Panc1 (cell line): ENCODE results near the gene DOCK11. TPM values are rescaled to one million over a fixed set of nuclear protein-coding genes. Genes with fewer than 3 reads are reported as not detected.

Source experiments
- ATAC-seq: fragments of 200-7000 bp; cut with Tn5 transposase; 2 replicates; pipeline ENCODE4 v1.9.1; 2020; ENCODE audit warnings: mild to moderate bottlenecking, moderate library complexity
- BruUV-seq: library from RNA; stranded (reverse); fragments of 400-500 nt; replicated peaks from 2 replicates; lab custom pipeline; 2021; lab: Mats Ljungman, UMichigan
- CTCF ChIA-PET: fragments of 300-600 bp; sonication (Branson Sonifier 250); formaldehyde crosslinking; loops from one replicate; lab custom pipeline; 2022; ENCODE audit warnings: antibody characterized with exemption; lab: Charles Lee
- POLR2A ChIA-PET: fragments of 300-600 bp; sonication (Branson Sonifier 250); formaldehyde crosslinking; loops from one replicate; lab custom pipeline; 2022; ENCODE audit warnings: antibody characterized with exemption; lab: Charles Lee
- DNase-seq: peaks from one replicate; pipeline ENCODE4 v3.0.0-alpha.2; 2010; ENCODE audit warnings: low read depth, low spot score
- H3K27ac ChIP-seq: 2 replicates; pipeline ENCODE4 v1.5.1; 2011; ENCODE audit warnings: mild to moderate bottlenecking, low read length, inconsistent platforms
- H3K27me3 ChIP-seq: fragments of 200-500 bp; sonication (Bioruptor generic); 2 replicates; pipeline ENCODE4 v1.6.0; 2014; ENCODE audit warnings: low read length, inconsistent platforms; ENCODE audit not compliant: control insufficient read depth, insufficient read depth
- H3K36me3 ChIP-seq: fragments of 200-500 bp; sonication (Bioruptor generic); 2 replicates; pipeline ENCODE4 v1.5.1; 2014; ENCODE audit warnings: inconsistent platforms, mild to moderate bottlenecking, low read length, moderate library complexity; ENCODE audit not compliant: control insufficient read depth, insufficient read depth
- H3K4me1 ChIP-seq: 2 replicates; pipeline ENCODE4 v1.5.1; 2011; ENCODE audit warnings: inconsistent platforms, mild to moderate bottlenecking, low read length, moderate library complexity; ENCODE audit not compliant: control insufficient read depth, insufficient read depth
- H3K4me3 ChIP-seq, 2 experiments: 2 replicates each; pipeline ENCODE4 v1.5.1; 2011 to 2012; ENCODE audit warnings: low read depth in 2 of 2, low read length in 2 of 2, mild to moderate bottlenecking in 2 of 2, inconsistent platforms in 1 of 2, moderate library complexity in 1 of 2
- H3K9me3 ChIP-seq: fragments of 200-500 bp; sonication (Bioruptor generic); 2 replicates; pipeline ENCODE4 v1.5.1; 2014; ENCODE audit warnings: low read depth, mild to moderate bottlenecking, inconsistent platforms, low read length, moderate library complexity; ENCODE audit not compliant: control insufficient read depth, insufficient read depth
- CTCF ChIP-seq: fragments of 450-650 bp; IDR thresholded peaks from 2 replicates; pipeline ENCODE4 v1.5.1; 2017; ENCODE audit warnings: mild to moderate bottlenecking
- POLR2AphosphoS5 ChIP-seq: IDR thresholded peaks from 2 replicates; pipeline ENCODE4 v1.6.1; 2012; ENCODE audit warnings: mild to moderate bottlenecking, low read depth, low read length, moderate library complexity
- REST ChIP-seq, 2 experiments: IDR thresholded peaks; 2 replicates each; pipeline ENCODE4 v1.6.1; 2011 to 2012; ENCODE audit warnings: low read depth in 2 of 2, control low read depth in 1 of 2, low read length in 1 of 2, mild to moderate bottlenecking in 1 of 2, moderate library complexity in 1 of 2; ENCODE audit not compliant: insufficient read depth in 1 of 2
- SIN3A ChIP-seq: IDR thresholded peaks from 2 replicates; pipeline ENCODE4 v1.6.1; 2012; ENCODE audit warnings: low read depth, mild to moderate bottlenecking, low read length, moderate library complexity, borderline replicate concordance; ENCODE audit not compliant: insufficient read depth
- TCF7L2 ChIP-seq: IDR thresholded peaks from 2 replicates; pipeline ENCODE4 v1.6.1; 2011; ENCODE audit warnings: mild to moderate bottlenecking, low read depth, low read length, inconsistent platforms
- in situ Hi-C: cut with HindIII; loops from 2 replicates; pipeline ENCODE4 v1.10.0; 2016; ENCODE audit warnings: low sequenced_read_pairs, low pct_unique_long_range_greater_than_20kb
- intact Hi-C: fragments of 100-400 bp; cut with micrococcal nuclease; formaldehyde crosslinking; loops from one replicate; pipeline ENCODE4 v1.10.0; 2022; ENCODE audit not compliant: unreplicated experiment
- total RNA-seq: library from RNA; stranded (reverse); gene quantifications from one replicate; pipeline ENCODE4 v1.2.1, GENCODE V29; 2021; ENCODE audit not compliant: unreplicated experiment

The DOCK11 gene
- total RNA-seq, 1 experiment from 2014 or later, result 2.0 TPM

GRCh38 chrX:118530219-118530911, 34.8 kb downstream of the DOCK11 start:
- CTCF ChIA-PET, result interaction anchor here (1.6 kb wide), 1 partner anchor 71 kb away, joined by 4 read pairs; no protein-coding TSS in a partner anchor
- Histone ChIP-seq H3K36me3 (no peaks in the 10 kb centered on the region), H3K4me3 (no peak overlapping the region), H3K9me3 (no peaks in the 10 kb centered on the region), H3K27ac (no peak overlapping the region), H3K27me3 (peaks cover 3% of the 10 kb centered on the region; the same call in 1 of the 2 replicates), H3K4me1 (no peaks in the 10 kb centered on the region)
- ATAC-seq, result no peak
- POLR2A ChIA-PET, result no interaction called here
- in situ Hi-C loops, result no loop called here
- TF ChIP-seq SIN3A (no peak), POLR2AphosphoS5 (no peak), REST (IDR thresholded peaks at IDR 0.05; ENCODE audit: insufficient read depth in 1 of 2, low read depth in 2 of 2, low read length in 1 of 2) (no peak), CTCF (no peak), TCF7L2 (no peak)
- intact Hi-C loops, result no loop called here
- no TSS peak for BruUV-seq
- no peak for DNase-seq

GRCh38 chrX:118534716-118535493, 39.3 kb downstream of the DOCK11 start:
- H3K4me1 ChIP-seq, result no peaks in the 10 kb centered on the region
- no peak overlapping the region for H3K27ac ChIP-seq
- H3K4me3 ChIP-seq, result no peak overlapping the region
- H3K9me3 ChIP-seq, result no peaks in the 10 kb centered on the region
- BruUV-seq, result no TSS peak
- POLR2A ChIA-PET, result no interaction called here
- no peak for ATAC-seq
- in situ Hi-C loops, result no loop called here
- no peak for DNase-seq
- H3K36me3 ChIP-seq, result no peaks in the 10 kb centered on the region
- CTCF ChIA-PET, result no interaction called here
- intact Hi-C loops, result no loop called here
- H3K27me3 ChIP-seq, result 0 out of 2 replicates have a peak, but pooled peaks cover 3% of the 10 kb centered on the region
- TF ChIP-seq TCF7L2 (no peak), CTCF (no peak), POLR2AphosphoS5 (no peak)
